Stimulated activated CD4-positive, alpha-beta T cell treated with anti-CD3 and anti-CD28 coated beads, Interleukin-15, amount 100 ng/mL, for 1 hour (primary cell): Measurements from ENCODE around the gene TXNDC2.

ENCODE experiments used
- DNase-seq, 2 donors: peaks; one replicate each; pipeline ENCODE4 v3.0.0-alpha.2; 2020; ENCODE audit warnings: low read depth in 1 of 2, low spot score in 1 of 2

TXNDC2 gene

GRCh38 chr18:9859232-9859631 is 26.5 kb upstream of the TXNDC2 start:
- no peak for DNase-seq

- DNase-seq, result no peak
Observed at GRCh38 chr18:9860682-9861081, 25.1 kb upstream of the TXNDC2 start.

DNA sequence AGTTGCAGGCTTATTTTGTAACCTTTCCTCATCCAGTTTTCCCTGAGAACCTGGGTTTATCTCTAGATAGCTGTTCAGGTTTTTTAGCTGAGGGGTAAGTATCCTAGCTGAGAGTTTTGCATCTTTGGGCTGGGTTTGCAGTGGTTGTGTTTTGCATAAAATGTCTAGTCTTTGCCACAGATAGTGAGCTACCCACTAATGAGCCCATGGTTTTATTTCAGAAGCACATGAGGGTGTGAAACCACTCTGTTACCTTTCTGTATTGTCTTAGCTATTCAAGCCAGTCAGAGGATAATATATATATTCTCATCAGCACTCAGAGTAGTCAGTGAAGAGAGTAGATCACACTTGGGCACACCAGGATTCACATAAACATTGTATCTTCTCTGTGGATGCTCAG is 24.6 kb upstream of the TXNDC2 start:
- DNase-seq, result no peak

DNA sequence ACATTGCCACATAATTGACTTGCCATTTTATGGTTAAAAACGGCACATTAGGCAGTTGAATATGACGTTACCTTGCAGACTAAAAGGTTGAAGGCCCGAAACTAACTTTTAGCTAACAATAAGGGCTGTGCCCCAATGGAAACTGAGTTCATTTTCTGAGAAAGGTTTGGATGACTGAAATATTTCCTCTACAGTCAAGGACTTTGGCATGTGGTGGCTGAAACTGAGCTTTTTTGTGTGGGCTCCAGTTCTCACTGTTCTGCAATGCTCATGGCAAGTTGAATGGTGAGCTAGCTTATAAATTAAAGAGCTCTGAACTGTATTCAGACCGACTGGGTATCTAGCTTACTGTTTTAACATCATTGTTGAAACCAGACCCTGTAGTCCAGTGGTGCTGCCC is 23.8 kb upstream of the TXNDC2 start:
- no peak for DNase-seq

DNA sequence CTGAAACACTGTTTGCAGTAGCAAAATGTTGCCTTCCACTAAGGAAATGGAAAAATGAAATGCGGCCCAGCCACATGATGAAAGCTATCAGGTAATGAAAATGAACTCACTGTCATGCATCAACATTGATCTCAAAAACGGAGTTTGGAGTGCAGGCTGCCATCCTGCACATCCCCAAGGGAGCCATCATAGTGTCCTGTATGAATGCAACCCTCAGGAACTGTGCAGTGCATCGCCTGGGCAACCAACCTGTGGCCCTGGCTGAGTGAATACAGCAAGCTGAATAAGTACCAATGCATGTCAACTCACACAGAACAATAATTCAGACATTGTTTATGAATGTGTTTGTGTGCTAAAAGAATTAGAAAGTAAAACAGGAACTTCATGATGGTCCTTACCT is 23.1 kb upstream of the TXNDC2 start:
- DNase-seq, result no peak

DNA sequence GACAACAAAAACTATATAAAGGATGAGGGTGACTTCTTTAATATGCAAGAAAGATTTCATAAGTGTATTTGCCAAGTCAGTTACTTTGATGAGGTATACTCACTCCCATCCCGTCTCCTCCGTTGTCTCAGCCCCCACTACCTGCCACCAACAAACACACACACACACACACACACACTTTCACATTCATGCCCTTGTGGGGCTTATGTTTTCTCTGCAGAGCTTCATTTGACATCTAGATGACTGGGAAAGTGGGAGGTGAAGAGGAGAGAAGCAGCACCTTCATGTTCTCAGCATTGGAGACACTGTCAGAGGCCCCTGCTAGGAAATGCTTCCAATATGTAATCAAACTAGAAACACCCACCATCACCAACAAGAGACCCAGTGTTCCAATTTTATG is 22.5 kb upstream of the TXNDC2 start:
- no peak for DNase-seq

DNA sequence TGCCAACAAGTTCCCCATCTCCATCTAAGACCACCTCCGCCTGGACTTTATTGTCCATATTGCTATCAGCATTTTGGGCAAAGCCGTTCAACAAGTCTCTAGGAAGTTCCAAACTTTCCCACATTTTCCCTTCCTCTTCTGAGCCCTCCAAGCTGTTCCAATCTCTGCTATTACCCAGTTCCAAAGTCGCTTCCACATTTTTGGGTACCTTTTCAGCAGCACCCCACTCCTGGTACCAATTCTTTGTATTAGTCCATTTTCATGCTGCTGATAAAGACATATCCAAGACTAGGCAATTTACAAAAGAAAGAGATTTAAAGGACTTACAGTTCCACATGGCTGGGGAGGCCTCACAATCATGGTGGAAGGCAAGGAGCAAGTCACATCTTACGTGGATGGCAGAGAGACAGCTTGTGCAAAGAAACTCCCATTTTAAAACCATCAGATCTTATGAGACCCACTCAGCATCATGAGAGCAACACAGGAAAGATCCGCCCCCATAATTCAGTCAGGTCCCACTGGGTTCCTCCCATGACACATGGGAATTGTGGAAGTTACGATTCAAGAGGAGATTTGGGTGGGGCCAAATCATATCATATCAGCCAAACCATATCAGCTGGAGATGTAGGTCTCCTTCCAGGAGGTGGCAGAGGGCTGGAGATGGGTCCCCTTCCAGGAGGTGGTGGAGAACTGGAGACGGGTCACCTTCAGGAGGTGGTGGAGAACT is 19.8 kb upstream of the TXNDC2 start:
- no peak for DNase-seq

DNA sequence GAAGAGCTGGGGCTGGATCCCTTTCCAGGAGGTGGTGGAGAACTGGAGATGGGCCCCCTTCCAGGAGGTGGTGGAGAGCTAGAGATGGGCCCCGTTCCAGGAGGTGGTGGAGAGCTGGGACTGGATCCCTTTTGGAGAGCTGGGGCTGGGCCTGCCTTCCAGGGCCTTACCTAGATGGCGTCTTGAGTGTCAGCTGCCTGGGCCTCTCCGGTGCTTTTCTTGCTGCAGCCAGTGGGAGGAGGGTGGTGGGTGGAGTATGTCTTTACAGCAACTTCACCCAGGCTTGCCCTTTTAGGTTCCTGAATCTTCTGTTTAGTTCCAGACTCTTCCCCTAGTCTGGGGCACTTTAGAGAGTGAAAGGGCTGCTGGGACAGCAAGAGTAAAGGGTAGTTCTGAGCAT is 19.1 kb upstream of the TXNDC2 start:
- DNase-seq, result no peak

GRCh38 chr18:9867071-9867594 is 18.6 kb upstream of the TXNDC2 start:
- no peak for DNase-seq

GRCh38 chr18:9868857-9869714 is 16.7 kb upstream of the TXNDC2 start:
- DNase-seq, result no peak

- no peak for DNase-seq
Observed at GRCh38 chr18:9869715-9870430, 15.9 kb upstream of the TXNDC2 start.

GRCh38 chr18:9870431-9871008 is 15.3 kb upstream of the TXNDC2 start:
- DNase-seq, result no peak

DNA sequence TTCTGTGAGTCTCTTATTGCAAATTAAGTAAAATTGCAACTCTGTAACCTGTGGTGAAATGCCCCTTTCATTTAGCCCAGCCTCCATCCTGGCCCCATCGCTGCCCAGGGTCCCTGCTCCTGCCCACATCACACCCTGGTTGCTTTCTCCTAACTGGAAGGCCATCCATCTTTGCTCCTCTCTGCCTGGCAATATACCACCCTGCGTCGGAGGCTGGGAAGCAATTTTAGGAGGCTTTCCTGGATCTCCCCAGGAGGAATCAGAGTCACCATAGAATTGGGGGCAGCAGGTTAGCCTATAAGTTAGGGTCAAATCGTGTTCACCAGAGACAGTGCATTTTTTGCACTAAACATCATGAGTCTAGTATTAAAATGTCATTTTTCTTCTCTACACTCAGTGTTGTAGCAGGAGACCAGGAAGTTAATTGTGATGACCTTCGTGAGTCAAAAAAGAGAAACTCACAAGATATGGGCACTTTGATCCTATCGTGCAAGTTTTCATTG is 14.5 kb upstream of the TXNDC2 start:
- no peak for DNase-seq

- no peak for DNase-seq
Observed at GRCh38 chr18:9872823-9873222, 12.9 kb upstream of the TXNDC2 start.

DNA sequence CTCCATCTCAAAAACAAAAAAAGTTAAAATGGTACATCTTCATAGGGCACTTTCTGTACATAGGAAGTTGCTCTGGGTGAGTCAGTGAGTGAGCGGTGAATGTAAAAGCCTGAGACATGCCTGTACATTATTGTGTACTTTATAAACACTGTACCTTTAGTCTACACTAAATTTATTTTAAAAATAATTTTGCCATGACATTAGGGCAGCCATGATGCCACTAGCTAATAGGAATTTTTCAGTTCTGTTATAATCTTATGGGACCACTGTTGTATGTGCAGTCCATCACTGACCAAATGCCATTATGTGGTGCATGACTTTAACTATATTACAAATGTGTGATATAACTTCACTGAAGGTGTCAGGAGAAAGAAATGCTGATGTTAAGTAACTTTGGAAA is 11.0 kb upstream of the TXNDC2 start:
- no peak for DNase-seq

- DNase-seq, result no peak
Observed at GRCh38 chr18:9876212-9876866, 9.4 kb upstream of the TXNDC2 start.

- no peak for DNase-seq
Observed at GRCh38 chr18:9876867-9877654, 8.7 kb upstream of the TXNDC2 start.

GRCh38 chr18:9877655-9878014 is 8.1 kb upstream of the TXNDC2 start:
- DNase-seq, result no peak

GRCh38 chr18:9878095-9878494 is 7.7 kb upstream of the TXNDC2 start:
- no peak for DNase-seq

DNA sequence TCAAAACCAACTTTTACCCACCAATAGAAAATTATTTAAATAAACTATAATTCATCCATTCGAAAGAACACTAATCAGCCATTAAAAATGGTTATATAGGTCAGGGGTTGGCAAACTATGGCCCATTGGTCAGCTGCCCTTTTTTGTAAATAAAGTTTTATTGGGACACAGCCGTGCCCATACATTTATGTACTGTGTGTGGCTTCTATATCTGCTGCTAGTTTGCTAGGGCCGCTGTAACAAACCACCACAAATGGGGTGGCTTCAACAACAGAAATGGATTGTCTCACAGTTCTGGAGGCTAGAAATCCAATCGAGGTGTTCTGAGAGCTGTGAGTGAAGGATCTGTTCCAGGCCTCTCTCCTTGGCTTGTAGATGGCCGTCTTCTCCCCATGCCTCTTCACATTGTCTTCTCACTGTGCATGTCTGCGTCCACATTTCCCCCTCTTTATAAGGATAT is 7.0 kb upstream of the TXNDC2 start:
- no peak for DNase-seq
